Measurements from ENCODE around the gene DMRTB1. TPM values are rescaled to one million over a fixed set of nuclear protein-coding genes. Genes with fewer than 3 reads are reported as not detected.

Gene DMRTB1
- total RNA-seq, 2 donors from 2014 or later: not detected

DNA sequence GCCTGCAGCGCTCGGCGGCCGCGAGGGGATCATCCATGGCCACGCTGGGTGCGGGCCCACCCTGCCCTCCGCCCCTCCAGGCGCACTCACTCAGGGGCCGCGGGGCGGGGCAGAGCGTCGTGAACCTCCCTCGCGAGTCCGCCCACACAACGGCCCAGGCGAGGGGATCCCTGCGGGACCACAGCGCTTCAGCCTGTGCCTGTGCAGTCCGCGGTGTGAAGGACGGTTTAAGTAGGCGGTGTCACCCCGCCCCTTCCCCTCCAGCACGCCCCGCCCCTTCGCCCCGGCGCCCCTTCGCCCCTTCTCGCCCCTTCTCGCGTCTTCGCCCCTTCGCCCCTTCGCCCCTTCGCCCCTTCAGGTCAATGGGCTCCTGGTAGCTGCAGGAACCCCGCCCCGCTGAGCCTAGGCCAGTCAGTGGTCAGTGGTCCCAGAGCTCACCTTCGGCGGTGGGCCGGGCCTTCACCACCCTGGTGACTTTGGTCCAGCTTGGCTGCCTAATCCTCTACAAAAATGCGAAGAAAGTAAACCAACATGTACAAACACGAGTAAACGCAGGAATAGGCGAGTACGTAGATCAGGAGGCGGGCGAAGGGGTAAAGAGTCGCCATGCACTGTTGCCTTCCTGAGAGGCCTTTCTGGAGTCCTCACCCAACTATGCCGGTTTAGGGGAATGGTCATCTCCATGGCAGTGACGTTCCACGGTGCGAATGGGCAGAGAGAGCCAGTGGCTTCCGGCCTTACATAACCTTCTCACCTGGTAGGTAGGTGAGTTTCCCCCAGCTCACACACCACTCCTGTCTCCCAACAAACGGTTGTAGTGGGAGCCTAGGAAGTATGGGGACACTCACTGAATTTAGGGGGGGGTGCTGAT, 19.6 kb upstream of the DMRTB1 start:
- no peaks in the 10 kb centered on the region for H3K36me3 ChIP-seq
- TF ChIP-seq, protein P1, sequence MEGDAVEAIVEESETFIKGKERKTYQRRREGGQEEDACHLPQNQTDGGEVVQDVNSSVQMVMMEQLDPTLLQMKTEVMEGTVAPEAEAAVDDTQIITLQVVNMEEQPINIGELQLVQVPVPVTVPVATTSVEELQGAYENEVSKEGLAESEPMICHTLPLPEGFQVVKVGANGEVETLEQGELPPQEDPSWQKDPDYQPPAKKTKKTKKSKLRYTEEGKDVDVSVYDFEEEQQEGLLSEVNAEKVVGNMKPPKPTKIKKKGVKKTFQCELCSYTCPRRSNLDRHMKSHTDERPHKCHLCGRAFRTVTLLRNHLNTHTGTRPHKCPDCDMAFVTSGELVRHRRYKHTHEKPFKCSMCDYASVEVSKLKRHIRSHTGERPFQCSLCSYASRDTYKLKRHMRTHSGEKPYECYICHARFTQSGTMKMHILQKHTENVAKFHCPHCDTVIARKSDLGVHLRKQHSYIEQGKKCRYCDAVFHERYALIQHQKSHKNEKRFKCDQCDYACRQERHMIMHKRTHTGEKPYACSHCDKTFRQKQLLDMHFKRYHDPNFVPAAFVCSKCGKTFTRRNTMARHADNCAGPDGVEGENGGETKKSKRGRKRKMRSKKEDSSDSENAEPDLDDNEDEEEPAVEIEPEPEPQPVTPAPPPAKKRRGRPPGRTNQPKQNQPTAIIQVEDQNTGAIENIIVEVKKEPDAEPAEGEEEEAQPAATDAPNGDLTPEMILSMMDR (IDR thresholded peaks at IDR 0.05): no peak
- no peaks in the 10 kb centered on the region for H3K9me3 ChIP-seq
- no peak overlapping the region for H3K4me3 ChIP-seq
- no peak for DNase-seq (ENCODE audit: low spot score)
- no peaks in the 10 kb centered on the region for H3K27me3 ChIP-seq
- H3K4me1 ChIP-seq: no peaks in the 10 kb centered on the region
- no peak overlapping the region for H3K27ac ChIP-seq

DNA sequence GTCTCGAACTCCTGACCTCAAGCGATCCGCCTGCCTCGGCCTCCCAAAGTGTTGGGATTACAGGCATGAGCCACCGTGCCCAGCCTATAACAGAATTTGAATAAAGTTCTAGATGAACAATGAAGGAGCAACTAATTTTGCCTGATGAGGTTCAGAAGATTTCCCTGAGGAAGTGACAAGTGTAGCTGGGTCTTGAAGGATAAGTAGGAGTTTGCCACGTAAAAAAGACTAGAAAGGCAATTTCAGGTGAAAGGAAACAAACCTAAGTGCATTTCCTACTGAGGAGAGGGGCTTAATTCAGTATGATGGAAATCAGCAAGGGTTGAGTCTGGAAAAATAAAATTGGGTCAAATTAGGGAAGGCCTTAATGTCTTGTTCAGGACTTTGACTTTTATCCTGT, 18.6 kb upstream of the DMRTB1 start:
- TF ChIP-seq, protein P1 (IDR thresholded peaks at IDR 0.05): no peak
- Histone ChIP-seq H3K9me3 (no peaks in the 10 kb centered on the region), H3K27ac (no peak overlapping the region), H3K4me1 (no peaks in the 10 kb centered on the region), H3K27me3 (no peaks in the 10 kb centered on the region), H3K36me3 (no peaks in the 10 kb centered on the region), H3K4me3 (no peak overlapping the region)
- DNase-seq (ENCODE audit: low spot score): no peak

DNA sequence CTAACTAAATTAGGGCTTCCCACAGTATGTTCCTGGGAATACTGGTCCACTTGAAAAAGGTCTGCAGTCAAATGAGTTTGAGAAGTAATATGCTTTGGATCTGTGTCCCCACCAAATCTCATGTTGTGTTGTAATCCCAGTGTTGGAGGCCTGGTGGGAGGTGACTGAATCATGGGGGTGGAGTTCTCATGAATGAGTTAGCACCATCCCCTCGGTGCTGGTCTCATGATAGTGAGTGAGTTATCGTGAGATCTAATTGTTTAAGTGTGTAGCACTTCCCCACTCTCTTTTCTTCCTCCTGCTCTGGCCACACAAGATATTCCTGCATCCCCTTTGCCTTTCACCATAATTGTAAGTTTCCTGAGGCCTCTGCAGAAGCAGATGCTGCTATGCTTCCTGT, 16.9 kb upstream of the DMRTB1 start:
- Histone ChIP-seq H3K27ac (no peak overlapping the region), H3K27me3 (no peaks in the 10 kb centered on the region), H3K9me3 (no peaks in the 10 kb centered on the region), H3K4me1 (no peaks in the 10 kb centered on the region), H3K36me3 (no peaks in the 10 kb centered on the region), H3K4me3 (no peak overlapping the region)
- DNase-seq (ENCODE audit: low spot score): no peak
- TF ChIP-seq, protein P1 (IDR thresholded peaks at IDR 0.05): no peak

DNA sequence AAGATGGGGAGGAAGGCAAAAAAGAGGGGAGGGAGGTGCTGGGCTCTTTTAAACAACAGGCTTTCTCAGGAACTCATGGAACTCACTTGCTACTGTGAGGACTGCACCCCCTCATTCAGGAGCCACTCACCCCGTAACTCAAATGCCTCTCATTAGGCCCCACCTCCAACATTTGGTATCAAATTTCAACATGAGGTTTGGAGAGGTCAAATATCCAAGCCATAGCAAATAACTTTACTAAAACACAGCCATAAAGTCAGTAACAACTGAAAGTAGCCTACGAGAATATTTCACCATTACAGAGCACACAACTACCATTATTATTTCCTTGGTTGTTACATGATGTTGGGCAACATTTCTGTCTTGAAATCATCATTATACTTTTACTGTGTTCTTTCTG, 13.1 kb upstream of the DMRTB1 start:
- no peaks in the 10 kb centered on the region for H3K36me3 ChIP-seq
- DNase-seq (ENCODE audit: low spot score): no peak
- no peaks in the 10 kb centered on the region for H3K27me3 ChIP-seq
- H3K4me3 ChIP-seq: no peak overlapping the region
- TF ChIP-seq, protein P1 (IDR thresholded peaks at IDR 0.05): no peak
- H3K4me1 ChIP-seq: no peaks in the 10 kb centered on the region
- H3K9me3 ChIP-seq: no peaks in the 10 kb centered on the region
- H3K27ac ChIP-seq: no peak overlapping the region

DNA sequence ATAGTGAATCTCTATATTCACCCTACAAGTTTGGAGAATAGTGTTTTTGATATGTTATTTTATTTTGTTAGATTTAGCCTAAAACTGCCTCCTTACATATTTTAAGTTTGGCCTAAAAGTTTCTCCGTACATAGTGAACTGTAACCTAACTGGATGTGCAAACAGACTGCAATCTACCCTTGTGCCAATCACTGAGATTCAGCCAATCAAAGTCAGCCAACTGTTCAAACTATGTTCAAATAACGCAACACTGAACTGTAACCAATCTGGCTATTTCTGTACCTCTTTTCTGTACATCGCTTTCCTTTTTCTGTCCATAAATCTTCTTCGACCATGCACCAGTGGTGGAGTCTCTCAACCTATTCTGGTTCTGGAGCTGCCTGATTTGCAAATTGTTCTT, 11.8 kb upstream of the DMRTB1 start:
- Histone ChIP-seq H3K36me3 (no peaks in the 10 kb centered on the region), H3K9me3 (no peaks in the 10 kb centered on the region), H3K27ac (no peak overlapping the region), H3K4me3 (no peak overlapping the region), H3K4me1 (no peaks in the 10 kb centered on the region), H3K27me3 (no peaks in the 10 kb centered on the region)
- DNase-seq (ENCODE audit: low spot score): no peak
- TF ChIP-seq, protein P1 (IDR thresholded peaks at IDR 0.05): no peak

Data from right atrium auricular region (tissue), 2 donors.